GM12892 (cell line): ENCODE data around the gene MAP4K4.

ENCODE experiments used
- DNase-seq: peaks from one replicate; pipeline ENCODE4 v3.0.0; 2011; ENCODE audit not compliant: insufficient read length
- FAIRE-seq: peaks from 2 replicates; lab custom pipeline; 2011; peaks lifted over from hg19 to GRCh38; lab: Jason Lieb, UNC
- POLR2A ChIP-seq: IDR thresholded peaks from 2 replicates; pipeline ENCODE4 v1.6.1; 2011; ENCODE audit warnings: low read depth, low read length, control low read depth
- POLR2AphosphoS5 ChIP-seq: IDR thresholded peaks from 2 replicates; pipeline ENCODE4 v1.6.1; 2011; ENCODE audit warnings: low read depth, low read length, control low read depth
- TAF1 ChIP-seq: IDR thresholded peaks from 2 replicates; pipeline ENCODE4 v1.6.1; 2011; ENCODE audit warnings: low read depth, mild to moderate bottlenecking, control low read depth, low read length, borderline replicate concordance

The MAP4K4 gene

DNA sequence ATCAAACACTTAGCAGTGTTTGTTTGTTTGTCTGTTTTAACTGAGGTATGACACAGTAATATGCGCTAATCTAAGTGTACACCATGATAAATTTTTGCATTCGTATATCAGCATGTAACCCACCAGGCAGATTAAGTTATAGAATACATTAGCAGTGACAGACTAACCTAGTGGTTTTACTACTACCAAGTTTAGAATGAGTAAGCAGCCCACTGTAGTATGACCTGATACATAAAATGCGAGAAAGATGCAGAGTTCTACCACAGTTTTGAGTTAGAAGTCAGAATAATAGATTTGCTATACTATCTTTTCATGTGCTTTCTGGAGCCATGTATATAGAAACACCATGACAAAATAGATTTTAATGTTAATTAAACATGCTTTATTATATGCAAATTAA lies 19.1 kb upstream of the MAP4K4 start:
- TF ChIP-seq POLR2AphosphoS5 (no peak), POLR2A (no peak)
- DNase-seq (no peak), FAIRE-seq (no peak)

DNA sequence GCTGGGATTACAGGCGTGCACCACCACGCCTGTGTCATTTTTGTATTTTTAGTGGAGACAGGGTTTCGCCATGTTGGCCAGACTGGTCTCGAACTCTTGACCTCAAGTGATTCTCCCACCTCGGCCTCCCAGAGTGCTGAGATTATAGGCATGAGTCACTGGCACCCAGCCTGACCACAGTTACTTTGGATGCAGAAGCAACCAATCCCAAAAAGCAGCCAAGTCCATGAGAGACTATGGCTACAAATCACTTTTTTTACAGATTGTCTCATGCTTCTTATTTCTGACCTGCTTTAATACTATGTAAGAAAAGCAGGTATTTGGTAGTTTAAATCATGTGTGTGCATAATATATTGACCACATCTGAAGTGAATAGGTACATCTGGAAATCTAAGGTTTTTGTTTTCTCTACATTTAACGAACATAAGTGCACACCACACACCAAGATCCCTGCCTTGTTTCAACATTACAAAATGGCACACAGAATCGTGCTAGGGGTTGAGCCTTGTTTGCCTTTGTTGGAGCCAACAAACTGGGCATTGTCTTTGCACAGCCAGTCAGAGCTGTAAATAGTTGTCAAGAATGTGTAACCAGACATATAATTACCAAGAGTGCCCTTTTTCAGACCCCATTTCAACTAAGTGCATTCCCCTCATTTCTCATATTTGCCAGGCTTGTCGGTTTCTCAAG lies 18.3 kb upstream of the MAP4K4 start:
- FAIRE-seq = no peak
- no peak for TF ChIP-seq POLR2A
- TF ChIP-seq TAF1 = no peak
- TF ChIP-seq POLR2AphosphoS5 = no peak
- DNase-seq = no peak

DNA sequence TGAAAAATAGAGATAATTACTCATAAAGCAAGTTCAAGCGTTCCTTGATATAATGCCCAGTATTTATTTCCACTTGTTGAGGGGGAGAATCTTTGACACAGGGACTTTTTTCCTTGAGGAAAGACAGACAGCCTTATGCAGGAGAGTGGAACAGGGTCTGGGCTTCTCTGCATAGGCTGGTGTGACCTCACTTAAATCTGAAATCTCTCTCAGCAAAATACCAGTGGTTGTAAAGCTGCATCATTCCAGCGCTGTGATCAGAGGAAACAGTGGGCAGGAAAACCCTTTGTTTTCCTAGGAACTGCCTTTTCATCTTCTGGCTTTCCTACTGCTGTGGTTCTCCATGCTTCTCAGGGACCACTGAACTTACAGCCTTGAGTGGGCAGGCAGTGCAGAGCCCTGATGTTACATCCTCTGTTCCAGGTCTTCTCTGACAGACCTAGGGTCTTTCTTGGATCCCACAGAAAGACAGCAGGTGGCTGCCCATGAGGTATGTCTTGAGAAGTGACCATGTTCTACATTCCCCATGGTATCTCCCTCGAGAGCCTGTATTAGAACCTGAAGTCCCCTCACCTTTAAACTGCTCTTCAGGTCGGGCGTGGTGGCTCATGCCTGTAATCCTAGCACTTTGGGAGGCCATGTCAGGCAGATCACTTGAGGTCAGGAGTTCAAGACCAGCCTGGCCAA lies 17.6 kb upstream of the MAP4K4 start:
- no peak for DNase-seq
- FAIRE-seq = no peak
- TF ChIP-seq POLR2AphosphoS5 (no peak), TAF1 (no peak), POLR2A (no peak)

DNA sequence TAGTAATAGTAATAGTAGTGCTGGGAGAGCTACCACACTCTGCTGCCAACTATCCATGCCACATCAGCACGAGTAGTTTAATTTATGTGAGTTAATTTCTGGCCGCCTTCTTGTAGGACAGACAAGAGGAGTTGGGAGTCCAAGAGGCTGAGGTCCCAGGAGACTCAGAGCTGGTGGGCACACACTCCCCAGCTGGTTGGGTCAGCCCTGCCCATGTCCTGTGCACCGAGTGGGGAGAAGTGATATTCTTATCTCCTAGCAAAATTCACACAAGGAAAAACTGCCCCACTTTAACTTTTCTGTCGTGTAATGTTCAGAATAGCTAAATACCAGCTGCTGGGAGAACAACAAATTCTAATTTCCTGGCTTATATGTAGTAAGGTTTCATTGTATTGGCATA lies 15.2 kb upstream of the MAP4K4 start:
- no peak for TF ChIP-seq POLR2A
- TF ChIP-seq POLR2AphosphoS5 = no peak
- TF ChIP-seq TAF1 = no peak
- no peak for FAIRE-seq
- DNase-seq = no peak

DNA sequence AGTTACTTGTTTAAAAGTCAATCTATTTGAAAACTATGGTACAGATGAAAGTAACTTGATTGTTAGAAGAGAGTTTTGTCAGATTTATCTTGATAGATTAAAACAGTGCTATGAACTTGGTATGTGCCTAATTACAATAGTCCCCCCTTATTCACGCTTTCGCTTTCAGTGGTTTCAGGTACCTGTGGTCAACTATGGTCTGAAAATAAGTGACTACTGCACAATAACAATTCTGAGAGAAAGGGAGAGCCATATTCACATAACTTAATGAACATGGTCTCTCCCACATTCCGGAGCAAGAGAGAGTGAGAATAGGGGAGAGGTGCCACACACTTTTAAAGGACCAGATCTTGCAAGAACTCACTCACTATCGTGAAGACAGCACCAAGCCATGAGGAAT lies 13.2 kb upstream of the MAP4K4 start:
- TF ChIP-seq POLR2AphosphoS5 (no peak), TAF1 (no peak), POLR2A (no peak)
- no peak for FAIRE-seq
- DNase-seq = no peak

DNA sequence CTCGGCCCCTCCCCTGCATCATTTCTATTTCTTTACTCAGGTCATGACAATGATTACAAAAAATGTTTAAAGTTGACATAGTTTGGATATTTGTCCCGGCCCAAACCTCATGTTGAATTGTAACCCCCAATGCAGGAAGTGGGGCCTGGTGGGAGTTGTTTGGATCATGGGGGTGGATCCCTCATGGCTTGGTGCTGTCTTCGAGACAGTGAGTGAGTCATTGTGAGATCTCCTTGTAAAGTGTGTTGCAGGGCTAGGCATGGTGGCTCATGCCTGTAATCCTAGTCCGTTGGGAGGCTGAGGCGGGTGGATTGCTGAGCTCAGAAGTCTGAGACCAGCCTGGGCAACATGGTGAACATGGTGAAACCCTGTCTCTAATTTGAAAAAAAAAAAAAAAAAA lies 9.2 kb upstream of the MAP4K4 start:
- DNase-seq = no peak
- TF ChIP-seq POLR2A (no peak), POLR2AphosphoS5 (no peak), TAF1 (no peak)
- FAIRE-seq = no peak

DNA sequence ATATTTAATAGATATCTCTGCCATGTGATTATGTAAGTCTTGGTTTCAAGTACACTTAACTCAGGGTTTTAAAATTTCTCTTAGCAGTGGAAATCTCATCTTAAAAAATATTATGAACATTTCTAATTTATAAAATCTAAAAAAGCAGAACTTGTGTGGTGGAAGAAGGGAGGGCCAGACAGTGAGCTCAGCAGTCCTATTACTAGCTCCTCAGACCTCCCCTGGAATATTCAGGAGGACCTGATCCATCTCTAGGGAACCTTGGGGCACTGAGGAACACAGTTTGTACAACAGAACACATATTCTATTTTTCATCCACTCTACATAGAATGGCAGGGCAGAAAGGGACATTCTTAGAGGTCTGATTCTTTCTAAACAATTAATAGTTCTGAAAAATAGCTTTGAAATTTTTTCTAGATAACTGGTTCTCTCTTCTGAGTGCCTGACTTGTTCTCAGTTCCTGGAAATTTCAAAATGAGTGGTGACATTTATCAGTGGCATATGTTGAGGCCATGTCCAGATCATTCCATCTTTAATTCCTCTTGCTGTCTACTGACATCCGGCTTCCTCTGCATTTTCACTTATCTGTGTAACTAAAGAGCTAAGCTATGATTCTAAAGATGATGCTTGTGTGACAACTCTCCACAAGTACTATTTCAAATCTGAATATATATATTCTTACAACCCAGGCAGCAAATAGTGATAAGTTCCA lies 8.2 kb upstream of the MAP4K4 start:
- FAIRE-seq (no peak), DNase-seq (no peak)
- TF ChIP-seq POLR2AphosphoS5 (no peak), TAF1 (no peak), POLR2A (no peak)

DNA sequence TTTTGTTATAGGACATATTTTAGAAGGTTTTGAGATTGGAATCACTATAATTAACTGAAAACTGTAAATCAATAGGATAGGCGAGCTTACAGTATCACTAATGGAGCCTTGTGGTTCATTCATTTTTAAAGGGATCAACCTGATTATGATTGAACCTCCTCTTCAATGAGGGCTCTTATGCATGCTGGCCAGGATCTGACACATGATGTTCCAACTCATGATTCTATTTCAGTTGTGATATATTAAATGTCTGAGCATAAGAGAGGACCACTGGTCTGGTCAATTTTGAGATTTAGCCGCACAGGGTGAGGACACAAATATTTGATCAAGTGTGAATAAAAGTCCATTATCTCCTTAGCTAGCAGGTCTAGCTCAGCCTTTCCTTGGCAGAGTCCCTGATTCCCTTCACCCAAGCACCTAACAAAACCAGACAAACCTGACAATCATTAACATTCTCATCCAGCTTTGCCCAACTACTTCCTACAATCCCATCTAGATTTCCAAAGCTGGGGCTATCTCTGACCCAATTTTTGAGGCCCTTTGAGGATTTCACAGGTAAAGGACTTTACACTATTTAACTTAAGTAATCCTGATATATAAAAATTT lies 6.9 kb upstream of the MAP4K4 start:
- FAIRE-seq (no peak), DNase-seq (no peak)

DNA sequence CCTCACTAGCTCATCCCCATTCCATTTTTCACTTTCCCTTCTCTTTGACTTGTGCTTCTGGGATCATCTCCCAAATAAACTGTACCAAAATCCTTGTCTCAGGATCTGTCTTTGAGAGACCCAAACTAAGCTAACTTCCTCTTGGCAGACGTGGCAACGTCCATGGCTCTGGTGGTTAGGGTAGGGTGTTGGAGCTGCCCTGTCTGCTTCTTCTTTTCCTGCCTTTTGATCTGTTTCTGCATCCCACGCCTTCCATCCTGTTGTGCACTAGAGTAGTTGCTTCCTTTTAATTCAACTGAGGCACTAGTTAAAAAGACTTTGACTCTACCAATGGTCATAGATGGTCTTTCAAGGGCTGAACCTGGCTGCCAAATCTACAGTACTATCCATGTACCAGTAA lies 5.5 kb upstream of the MAP4K4 start:
- TF ChIP-seq POLR2A = no peak
- TF ChIP-seq POLR2AphosphoS5 = no peak
- TF ChIP-seq TAF1 = no peak
- FAIRE-seq = no peak
- DNase-seq = no peak

More for the DNA sequence above, 6.9 kb upstream of the MAP4K4 start:
- TF ChIP-seq TAF1 = no peak
- no peak for TF ChIP-seq POLR2A
- TF ChIP-seq POLR2AphosphoS5 = no peak

DNA sequence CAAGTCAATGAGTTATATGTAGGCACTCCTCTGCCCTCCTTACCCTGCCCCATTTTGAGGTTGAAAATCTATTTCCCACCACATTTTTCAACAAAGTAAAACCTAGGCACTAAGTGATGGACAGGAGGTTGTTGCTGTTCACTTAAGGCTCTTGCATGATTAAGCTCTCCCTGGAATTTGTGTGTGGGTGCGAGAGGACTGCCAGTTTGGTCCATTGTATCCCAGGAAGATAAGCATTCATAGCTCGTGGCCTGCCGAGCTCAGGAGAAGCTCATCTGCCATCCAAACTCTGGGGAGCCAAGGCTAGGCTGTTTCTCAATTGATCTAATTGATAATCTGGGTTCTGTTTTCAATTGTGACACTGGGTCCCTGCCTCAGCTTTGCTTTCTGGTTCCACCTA lies 4.7 kb upstream of the MAP4K4 start:
- TF ChIP-seq TAF1 (no peak), POLR2A (no peak), POLR2AphosphoS5 (no peak)
- FAIRE-seq (no peak), DNase-seq (no peak)

DNA sequence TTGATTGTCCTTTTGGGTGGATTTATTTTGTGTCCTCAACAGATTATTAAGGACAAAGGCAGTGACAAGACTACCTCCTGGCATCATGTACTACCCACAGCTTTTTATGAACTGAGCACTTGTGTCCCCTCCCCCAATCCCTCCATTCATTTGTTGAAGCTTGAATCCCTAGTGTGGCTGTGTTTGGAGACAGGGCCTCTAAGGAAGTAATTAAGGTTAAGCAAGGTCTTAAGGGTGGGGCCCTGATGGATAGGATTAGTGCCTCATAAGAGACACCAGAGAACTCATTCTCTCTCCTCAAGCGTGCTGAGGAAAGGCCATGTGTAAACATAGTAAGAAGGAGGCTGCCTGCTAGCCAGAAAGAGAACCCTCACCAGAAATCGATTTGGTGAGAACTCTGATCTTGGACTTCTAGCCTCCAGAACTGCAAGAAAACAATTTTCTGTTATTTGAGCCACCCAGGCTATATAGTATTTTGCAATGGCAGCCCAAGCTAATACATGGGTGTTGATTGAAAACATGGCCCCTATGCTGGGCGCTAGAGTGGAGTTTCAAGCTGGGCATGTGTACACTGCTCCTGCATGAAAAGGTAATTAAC lies 3.4 kb upstream of the MAP4K4 start:
- TF ChIP-seq POLR2A = no peak
- TF ChIP-seq TAF1 = no peak
- no peak for TF ChIP-seq POLR2AphosphoS5
- DNase-seq (no peak), FAIRE-seq (no peak)
